T-helper 17 cell (primary cell): ENCODE measurements around the gene ACTR3C. TPM values are rescaled to one million over a fixed set of nuclear protein-coding genes. Genes with fewer than 3 reads are reported as not detected.
A peak's percentile ranks its signal among the peaks of the same experiment; 100 is the strongest.
"Not testable (repeated sequence)": the region's sequence is repeated elsewhere in the genome, so short reads cannot be mapped to it uniquely, and the experiment has no call there.

Source experiments
- ATAC-seq: fragments of 150-1000 bp; cut with Tn5 transposase; 2 replicates; pipeline ENCODE4 v1.10.0; 2021; ENCODE audit warnings: mild to moderate bottlenecking, moderate library complexity
- DNase-seq, 3 donors: peaks; one replicate each; pipeline versions ENCODE4 v3.0.0 to v3.0.0-alpha.2; 2020 to 2021
- H3K9me3 ChIP-seq: one replicate; pipeline ENCODE4 v1.7.0; 2013; ENCODE audit warnings: low read length, mild to moderate bottlenecking; ENCODE audit not compliant: control insufficient read depth, poor library complexity, severe bottlenecking
- H3K27ac Mint-ChIP-seq: one replicate; pipeline ENCODE4 v1.8.0; 2022; ENCODE audit warnings: mild to moderate bottlenecking, moderate library complexity, mixed read lengths
- H3K27me3 Mint-ChIP-seq: one replicate; pipeline ENCODE4 v1.8.0; 2022; ENCODE audit warnings: mixed read lengths
- H3K36me3 Mint-ChIP-seq: one replicate; pipeline ENCODE4 v1.8.0; 2022; ENCODE audit warnings: low read depth, mixed read lengths
- H3K4me1 Mint-ChIP-seq: one replicate; pipeline ENCODE4 v1.8.0; 2022; ENCODE audit warnings: mild to moderate bottlenecking, mixed read lengths
- H3K4me3 Mint-ChIP-seq: one replicate; pipeline ENCODE4 v1.8.0; 2022; ENCODE audit warnings: mild to moderate bottlenecking, moderate library complexity, mixed read lengths
- total RNA-seq, 4 donors: library from RNA in 2 of 4; stranded (reverse) in 2 of 4; gene quantifications; one replicate each; pipeline ENCODE4 v1.2.3 and lab custom pipeline; 2022 to 2026

ACTR3C gene
- total RNA-seq, 2 donors from 2014 or later = 6.0 to 10.2 TPM

DNA sequence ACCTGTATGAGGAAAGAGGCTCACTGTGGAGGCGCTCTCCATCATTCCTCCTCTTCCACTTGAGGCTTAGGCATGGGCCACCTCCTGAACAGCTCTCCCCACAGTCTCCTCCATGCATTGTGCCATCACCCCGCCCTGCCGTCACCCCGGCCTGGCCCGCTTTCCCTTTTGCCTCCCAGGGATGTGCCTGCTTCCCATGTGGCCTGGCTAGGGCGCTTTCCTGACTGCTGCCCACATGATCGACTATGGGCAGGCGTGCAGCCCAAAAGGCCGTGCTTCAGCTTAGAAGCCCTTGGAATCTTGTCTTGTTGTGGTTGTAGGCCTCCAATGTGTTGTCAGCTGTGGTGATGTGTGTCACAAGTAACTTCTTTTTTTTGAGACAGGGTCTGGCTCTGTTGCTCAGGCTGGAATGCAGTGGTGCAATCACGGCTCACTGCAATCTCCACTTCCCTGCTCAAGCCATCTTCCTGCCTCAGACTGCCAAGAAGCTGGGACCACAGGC, 1.8 kb upstream of the ACTR3C start:
- peak overlapping the region; percentile 95 for H3K4me3 Mint-ChIP-seq
- H3K9me3 ChIP-seq = no peaks in the 10 kb centered on the region
- DNase-seq (no peak), ATAC-seq (no peak)
- H3K4me1 Mint-ChIP-seq = peaks cover 43% of the 10 kb centered on the region
- no peaks in the 10 kb centered on the region for H3K27me3 Mint-ChIP-seq
- peaks cover 9% of the 10 kb centered on the region for H3K36me3 Mint-ChIP-seq
- H3K27ac Mint-ChIP-seq = peak overlapping the region; percentile 95

DNA sequence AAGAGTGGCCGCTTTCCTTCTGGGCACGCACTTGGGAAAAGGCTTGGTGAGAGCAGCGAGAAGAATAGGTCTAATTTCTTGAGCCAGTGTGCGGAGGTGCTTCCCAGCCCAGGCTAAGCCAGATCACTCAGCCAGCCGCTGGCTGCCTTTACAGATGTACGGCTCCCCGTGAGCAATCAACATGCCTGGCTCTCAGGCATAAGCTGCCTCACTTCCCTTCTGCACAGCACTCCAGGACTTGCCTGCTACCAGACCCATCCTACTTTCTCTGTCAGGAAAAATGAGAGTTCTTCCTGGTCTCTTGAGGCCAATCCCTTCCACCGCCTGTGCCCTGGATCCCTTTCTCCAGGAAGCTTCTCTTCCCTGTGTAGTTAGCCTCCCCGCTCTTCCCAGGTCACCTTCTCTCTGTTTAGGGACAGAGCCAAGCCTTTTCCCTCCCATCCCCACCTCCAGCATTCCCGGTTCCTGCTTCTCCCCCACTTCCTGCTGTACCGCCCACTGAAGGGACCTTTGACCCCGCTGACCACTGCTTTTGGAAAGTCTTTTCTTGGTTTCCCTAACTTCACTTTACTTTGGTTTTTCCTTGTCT, 1.1 kb upstream of the ACTR3C start:
- ATAC-seq (no peak), DNase-seq (no peak)
- Mint-ChIP-seq H3K4me1 (peaks cover 43% of the 10 kb centered on the region), H3K27me3 (no peaks in the 10 kb centered on the region), H3K27ac (peak overlapping the region; percentile 95), H3K36me3 (peaks cover 9% of the 10 kb centered on the region), H3K4me3 (peak overlapping the region; percentile 95)
- H3K9me3 ChIP-seq = no peaks in the 10 kb centered on the region

DNA sequence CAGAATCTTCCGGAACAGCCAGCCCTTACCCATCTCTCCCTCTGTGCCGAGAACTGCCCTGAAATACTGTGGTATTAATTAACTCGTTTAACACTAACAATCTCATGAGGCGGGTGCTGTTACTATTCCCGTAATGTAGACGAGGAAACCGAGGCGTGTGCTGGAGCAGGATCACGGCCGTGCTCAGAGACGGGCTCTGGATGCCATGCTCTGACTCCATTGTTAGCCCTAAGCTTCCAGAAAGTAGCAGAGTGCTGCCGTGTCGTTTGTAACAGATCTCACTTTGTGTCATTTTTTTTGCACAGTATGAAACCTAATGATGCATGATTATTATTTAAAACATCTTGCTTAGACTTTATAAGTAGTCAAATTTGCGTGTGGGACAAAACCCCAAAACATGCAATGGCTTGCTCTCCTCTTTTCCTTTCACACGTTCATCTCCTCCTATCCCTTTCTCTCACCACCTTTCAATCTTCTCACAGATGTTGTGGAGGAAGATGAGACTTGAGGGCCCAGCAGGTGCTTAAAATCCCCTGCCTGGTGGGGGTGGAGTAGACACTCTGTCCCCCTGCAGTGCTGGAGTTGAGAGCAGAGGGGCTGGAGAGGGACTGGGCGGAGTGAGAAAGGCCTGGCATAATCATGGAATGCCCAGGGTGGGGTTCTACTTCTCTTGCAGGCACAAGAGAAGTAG, 482 bp upstream of the ACTR3C start:
- no peaks in the 10 kb centered on the region for H3K9me3 ChIP-seq
- no peaks in the 10 kb centered on the region for H3K27me3 Mint-ChIP-seq
- peaks cover 7% of the 10 kb centered on the region for H3K36me3 Mint-ChIP-seq
- DNase-seq (no peak), ATAC-seq (peak; percentile 39)
- H3K27ac Mint-ChIP-seq = peak overlapping the region; percentile 95
- peak overlapping the region; percentile 95 for H3K4me3 Mint-ChIP-seq
- H3K4me1 Mint-ChIP-seq = peaks cover 43% of the 10 kb centered on the region

DNA sequence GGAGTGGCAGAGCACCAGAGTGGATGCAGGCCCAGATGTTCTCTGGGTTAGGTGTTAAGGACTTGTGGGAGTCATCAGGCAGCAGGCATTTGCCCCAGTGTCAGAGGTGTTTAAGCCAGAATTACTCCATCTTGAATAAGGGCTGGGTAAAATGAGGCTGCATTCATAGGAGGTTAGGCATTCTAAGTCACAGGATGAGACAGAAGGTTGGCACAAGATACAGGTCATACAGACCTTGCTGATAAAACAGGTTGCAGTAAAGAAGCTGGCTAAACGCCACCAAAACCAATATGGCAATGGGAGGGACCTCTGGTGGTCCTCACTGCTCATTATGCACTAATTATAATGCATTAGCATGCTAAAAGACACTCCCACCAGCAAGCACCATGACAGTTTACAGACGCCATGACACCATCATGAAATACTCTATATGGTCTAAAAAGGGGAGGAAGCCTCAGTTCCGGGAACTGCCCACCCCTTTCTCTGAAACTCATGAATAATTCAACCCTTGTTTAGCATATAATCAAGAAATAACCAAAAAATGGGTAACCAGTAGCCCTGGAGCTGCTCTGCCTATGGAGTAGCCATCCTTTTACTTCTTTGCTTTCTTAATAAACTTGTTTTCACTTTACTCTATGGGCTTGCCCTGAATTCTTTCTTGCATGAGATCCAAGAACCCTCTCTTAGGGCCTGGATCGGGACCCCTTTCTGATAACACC, 1.1 kb downstream of the ACTR3C start:
- DNase-seq = no peak
- Mint-ChIP-seq H3K36me3 (peaks cover 6% of the 10 kb centered on the region), H3K4me1 (peaks cover 43% of the 10 kb centered on the region)

DNA sequence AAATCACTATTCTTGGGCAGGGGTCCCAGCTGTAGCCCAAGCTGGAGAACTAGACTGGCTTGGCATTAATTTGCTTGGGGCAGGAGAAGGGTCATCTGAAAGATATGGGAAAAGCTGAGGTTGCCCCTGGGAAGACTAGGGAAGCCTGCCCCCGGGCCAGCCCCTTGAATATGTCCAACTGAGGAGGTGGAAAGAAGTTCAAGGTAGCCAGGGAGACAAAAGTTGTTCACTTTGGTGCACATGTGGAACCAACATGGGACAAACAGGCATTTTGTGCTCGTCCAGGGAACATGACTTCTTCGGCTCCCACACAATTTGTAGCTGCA, 1.6 kb downstream of the ACTR3C start:
- H3K36me3 Mint-ChIP-seq = peaks cover 4% of the 10 kb centered on the region
- H3K4me3 Mint-ChIP-seq = peak overlapping the region; percentile 95
- ATAC-seq = no peak
- no peaks in the 10 kb centered on the region for H3K27me3 Mint-ChIP-seq
- no peaks in the 10 kb centered on the region for H3K9me3 ChIP-seq
- H3K27ac Mint-ChIP-seq = peak overlapping the region; percentile 95
- H3K4me1 Mint-ChIP-seq = peaks cover 42% of the 10 kb centered on the region
- DNase-seq = no peak

More for the DNA sequence above, 1.1 kb downstream of the ACTR3C start:
- Mint-ChIP-seq H3K4me3 (peak overlapping the region; percentile 95), H3K27ac (peak overlapping the region; percentile 95), H3K27me3 (no peaks in the 10 kb centered on the region)
- no peaks in the 10 kb centered on the region for H3K9me3 ChIP-seq
- peak; percentile 60 for ATAC-seq

DNA sequence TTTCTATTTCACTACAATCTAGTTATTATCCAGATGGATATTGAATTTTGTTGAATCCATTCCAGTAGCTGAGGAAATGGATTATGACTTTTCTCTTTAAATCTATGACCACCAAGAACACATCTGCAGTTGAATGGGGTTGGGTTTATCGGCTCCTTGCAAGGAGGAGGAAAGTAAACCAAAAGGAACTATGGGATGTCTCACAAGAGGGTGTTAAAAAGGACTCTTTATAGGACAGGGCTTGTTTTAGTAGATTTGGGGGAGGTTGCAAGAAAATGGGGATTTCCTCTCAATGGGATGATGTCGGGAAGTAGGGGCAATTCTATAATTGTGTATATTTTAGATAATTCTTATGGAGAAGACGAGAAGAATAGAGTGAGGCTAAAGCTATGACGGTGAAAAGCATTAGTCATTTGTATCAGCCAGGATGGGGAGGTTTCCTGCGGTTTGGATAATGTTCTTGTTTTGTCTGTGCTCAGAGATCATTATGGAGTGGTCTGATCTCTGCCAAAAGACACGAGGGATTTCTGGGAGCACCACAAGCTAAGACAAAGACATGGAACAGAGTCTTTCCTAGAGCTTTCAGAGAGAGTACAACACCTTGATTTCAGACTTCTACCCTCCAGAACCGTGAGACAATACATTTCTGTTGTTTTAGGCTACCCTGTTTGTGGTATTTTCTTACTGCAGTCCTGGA, 5.4 kb downstream of the ACTR3C start:
- no peaks in the 10 kb centered on the region for H3K27me3 Mint-ChIP-seq
- no peak overlapping the region for H3K4me3 Mint-ChIP-seq
- DNase-seq (no peak), ATAC-seq (no peak)
- H3K36me3 Mint-ChIP-seq = peaks cover 2% of the 10 kb centered on the region
- no peaks in the 10 kb centered on the region for H3K9me3 ChIP-seq
- peaks cover 29% of the 10 kb centered on the region for H3K4me1 Mint-ChIP-seq
- H3K27ac Mint-ChIP-seq = no peak overlapping the region

DNA sequence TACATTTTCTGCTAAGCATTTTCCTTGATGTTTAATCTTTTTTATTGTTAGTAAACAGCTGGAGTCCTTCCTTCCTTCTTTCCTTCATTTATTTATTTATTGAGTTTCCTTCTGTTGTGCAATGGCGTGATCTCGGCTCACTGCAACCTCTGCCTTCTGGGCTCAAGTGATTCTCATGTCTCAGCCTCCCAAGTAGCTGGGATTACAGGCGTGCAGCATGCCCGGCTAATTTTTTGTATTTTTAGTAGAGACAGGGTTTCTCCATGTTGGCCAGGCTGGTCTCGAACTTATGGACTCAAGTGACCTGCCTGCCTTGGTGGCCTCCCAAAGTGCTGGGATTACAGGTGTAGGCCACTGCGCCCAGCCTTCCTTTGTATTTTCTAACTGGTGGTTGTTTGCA, 6.4 kb downstream of the ACTR3C start:
- not testable (repeated sequence) for H3K27me3 Mint-ChIP-seq, H3K4me3 Mint-ChIP-seq, H3K36me3 Mint-ChIP-seq, H3K27ac Mint-ChIP-seq, H3K9me3 ChIP-seq, DNase-seq, ATAC-seq
- H3K4me1 Mint-ChIP-seq = peaks cover 22% of the 10 kb centered on the region

DNA sequence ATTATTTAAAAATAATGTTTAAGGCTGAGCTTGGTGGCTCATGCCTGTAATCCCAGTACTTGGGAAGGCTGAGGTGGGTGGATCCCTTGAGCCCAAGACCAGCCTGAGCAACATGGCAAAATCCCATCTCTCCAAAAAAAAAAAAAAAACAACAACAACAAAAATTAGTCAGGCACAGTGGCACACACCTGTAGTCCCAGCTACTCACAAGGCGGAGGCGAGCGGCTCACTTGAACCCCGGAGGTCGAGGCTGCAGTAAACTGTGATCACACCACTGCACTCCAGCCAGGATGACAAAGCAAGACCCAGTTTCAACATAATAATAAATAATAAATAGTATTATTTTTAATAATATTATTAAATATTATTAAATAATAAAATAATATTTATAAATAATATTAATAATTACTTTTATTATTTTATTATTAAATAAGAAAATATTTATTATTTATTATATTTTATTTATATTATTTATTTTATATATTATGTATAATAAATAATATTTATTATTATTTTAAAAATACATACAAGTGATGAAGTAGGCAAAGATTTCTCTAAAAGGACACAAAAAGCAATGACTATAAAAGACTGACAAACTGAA, 8.6 kb downstream of the ACTR3C start:
- DNase-seq (no peak), ATAC-seq (no peak)
- peaks cover 10% of the 10 kb centered on the region for H3K4me1 Mint-ChIP-seq
- no peak overlapping the region for H3K27ac Mint-ChIP-seq
- no peaks in the 10 kb centered on the region for H3K9me3 ChIP-seq
- H3K36me3 Mint-ChIP-seq = peaks cover 2% of the 10 kb centered on the region
- no peaks in the 10 kb centered on the region for H3K27me3 Mint-ChIP-seq
- no peak overlapping the region for H3K4me3 Mint-ChIP-seq

DNA sequence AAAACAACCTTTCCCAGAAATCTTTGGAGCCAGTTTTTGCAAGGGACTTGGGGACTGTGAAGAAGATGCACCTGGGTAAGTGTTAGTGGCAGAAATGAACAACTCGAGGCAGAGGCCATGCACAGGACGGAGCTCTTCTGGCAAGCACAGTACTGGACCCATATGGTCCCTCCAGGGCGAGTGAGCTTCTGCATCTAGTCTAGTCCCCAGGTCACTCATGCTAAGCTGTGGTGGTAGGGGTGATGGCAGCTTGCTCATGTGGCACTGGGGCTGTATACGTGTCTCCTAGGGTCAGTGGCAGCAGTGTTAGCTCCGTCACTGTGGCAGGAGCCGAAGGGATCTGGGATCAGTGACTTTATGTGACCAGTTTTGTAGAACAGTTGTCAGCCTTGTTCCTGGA, 9.5 kb downstream of the ACTR3C start:
- Mint-ChIP-seq H3K27me3 (no peaks in the 10 kb centered on the region), H3K36me3 (peaks cover 2% of the 10 kb centered on the region)

DNA sequence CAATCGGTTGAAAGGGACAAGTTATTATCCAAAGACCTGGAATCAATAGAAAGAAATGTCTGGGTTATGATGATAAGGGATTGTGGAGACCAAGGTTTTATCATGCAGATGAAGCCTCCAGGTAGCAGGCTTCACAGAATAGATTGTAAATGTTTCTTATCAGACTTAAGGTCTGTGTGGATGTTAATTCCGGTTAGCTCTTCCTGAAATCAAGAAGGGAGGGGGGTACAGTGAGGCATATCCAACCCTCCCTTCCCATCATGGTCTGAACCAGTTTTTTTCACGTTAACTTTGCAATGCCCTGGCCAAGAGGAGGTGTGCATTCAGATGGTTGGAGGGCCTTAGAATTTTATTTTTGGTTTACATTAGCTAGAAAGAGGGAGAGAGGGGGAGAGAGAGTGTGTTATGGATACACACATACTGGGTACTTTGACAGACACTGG, 10.0 kb downstream of the ACTR3C start:
- H3K4me1 Mint-ChIP-seq = peaks cover 10% of the 10 kb centered on the region
- peak overlapping the region; percentile 49 for H3K27ac Mint-ChIP-seq
- H3K27me3 Mint-ChIP-seq = no peaks in the 10 kb centered on the region
- no peaks in the 10 kb centered on the region for H3K9me3 ChIP-seq
- DNase-seq = no peak
- H3K36me3 Mint-ChIP-seq = peaks cover 2% of the 10 kb centered on the region
- ATAC-seq = no peak
- no peak overlapping the region for H3K4me3 Mint-ChIP-seq

More for the DNA sequence above, 9.5 kb downstream of the ACTR3C start:
- H3K4me1 Mint-ChIP-seq = peaks cover 10% of the 10 kb centered on the region
- H3K9me3 ChIP-seq = no peaks in the 10 kb centered on the region
- no peak overlapping the region for H3K4me3 Mint-ChIP-seq
- no peak for DNase-seq
- no peak for ATAC-seq
- peak overlapping the region; percentile 49 for H3K27ac Mint-ChIP-seq

DNA sequence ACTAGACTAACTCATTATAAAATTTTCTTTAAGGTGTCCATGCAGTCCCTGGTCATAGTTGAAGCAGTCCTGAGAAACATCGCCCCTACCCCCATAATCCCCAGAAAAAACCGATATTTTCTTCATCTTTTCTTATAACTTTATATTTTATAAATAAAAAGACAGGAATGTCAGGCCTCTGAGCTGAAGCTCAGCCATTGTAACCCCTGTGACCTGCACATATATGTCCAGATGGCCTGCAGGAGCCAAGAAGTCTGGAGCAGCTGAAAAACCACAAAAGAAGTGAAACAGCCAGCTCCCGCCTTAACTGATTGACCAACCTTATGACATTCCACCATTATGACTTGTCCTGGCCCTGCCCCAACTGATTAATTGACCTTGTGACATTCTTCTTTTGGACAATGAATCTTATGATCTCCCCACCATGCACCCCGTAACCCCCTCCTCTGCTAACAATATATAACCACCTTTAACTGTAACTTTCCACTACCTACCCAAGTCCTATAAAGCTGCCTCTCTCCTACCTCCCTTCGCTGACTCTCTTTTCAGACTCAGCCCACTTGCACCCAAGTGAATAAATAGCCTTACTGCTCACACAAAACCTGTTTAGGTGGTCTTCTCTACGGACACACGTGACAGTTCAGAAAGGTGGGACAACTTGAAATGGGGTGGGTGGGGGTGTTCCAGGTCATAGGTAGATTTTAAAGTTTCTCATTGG, 10.5 kb downstream of the ACTR3C start:
- DNase-seq, H3K27me3 Mint-ChIP-seq, ATAC-seq, H3K4me1 Mint-ChIP-seq, H3K4me3 Mint-ChIP-seq, H3K9me3 ChIP-seq, H3K36me3 Mint-ChIP-seq: not testable (repeated sequence)
- peak overlapping the region; percentile 49 for H3K27ac Mint-ChIP-seq

DNA sequence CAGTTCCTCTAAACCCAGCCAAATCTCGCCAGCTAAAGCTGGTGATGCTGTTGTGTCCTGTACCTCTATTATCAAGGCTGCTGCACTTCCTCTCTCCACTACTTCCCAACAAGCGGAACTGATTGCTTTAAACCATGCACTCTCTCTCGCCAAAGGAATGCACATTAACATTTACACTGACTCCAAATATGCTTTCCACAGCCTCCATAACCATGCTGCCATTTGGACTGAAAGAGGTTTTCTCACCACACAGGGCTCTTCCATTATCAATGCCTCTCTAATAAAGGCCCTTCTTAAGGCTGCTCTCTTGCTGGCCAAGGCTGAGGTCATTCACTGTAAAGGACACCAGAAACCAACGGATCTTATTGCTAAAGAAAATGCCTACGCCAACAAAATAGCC, 11.6 kb downstream of the ACTR3C start:
- no peaks in the 10 kb centered on the region for H3K27me3 Mint-ChIP-seq
- H3K4me1 Mint-ChIP-seq = peaks cover 9% of the 10 kb centered on the region
- H3K27ac Mint-ChIP-seq = no peak overlapping the region
- peaks cover 2% of the 10 kb centered on the region for H3K36me3 Mint-ChIP-seq
- DNase-seq (no peak), ATAC-seq (no peak)
- H3K9me3 ChIP-seq = no peaks in the 10 kb centered on the region
- no peak overlapping the region for H3K4me3 Mint-ChIP-seq
